NCI-H1930 (cell line): ENCODE measurements around the gene TBC1D10A.

Source experiments
- DNase-seq, 2 experiments: peaks; one replicate each; lab custom pipeline; 2025; lab: John Stamatoyannopoulos, UW

TBC1D10A gene, protein sequence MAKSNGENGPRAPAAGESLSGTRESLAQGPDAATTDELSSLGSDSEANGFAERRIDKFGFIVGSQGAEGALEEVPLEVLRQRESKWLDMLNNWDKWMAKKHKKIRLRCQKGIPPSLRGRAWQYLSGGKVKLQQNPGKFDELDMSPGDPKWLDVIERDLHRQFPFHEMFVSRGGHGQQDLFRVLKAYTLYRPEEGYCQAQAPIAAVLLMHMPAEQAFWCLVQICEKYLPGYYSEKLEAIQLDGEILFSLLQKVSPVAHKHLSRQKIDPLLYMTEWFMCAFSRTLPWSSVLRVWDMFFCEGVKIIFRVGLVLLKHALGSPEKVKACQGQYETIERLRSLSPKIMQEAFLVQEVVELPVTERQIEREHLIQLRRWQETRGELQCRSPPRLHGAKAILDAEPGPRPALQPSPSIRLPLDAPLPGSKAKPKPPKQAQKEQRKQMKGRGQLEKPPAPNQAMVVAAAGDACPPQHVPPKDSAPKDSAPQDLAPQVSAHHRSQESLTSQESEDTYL

DNA sequence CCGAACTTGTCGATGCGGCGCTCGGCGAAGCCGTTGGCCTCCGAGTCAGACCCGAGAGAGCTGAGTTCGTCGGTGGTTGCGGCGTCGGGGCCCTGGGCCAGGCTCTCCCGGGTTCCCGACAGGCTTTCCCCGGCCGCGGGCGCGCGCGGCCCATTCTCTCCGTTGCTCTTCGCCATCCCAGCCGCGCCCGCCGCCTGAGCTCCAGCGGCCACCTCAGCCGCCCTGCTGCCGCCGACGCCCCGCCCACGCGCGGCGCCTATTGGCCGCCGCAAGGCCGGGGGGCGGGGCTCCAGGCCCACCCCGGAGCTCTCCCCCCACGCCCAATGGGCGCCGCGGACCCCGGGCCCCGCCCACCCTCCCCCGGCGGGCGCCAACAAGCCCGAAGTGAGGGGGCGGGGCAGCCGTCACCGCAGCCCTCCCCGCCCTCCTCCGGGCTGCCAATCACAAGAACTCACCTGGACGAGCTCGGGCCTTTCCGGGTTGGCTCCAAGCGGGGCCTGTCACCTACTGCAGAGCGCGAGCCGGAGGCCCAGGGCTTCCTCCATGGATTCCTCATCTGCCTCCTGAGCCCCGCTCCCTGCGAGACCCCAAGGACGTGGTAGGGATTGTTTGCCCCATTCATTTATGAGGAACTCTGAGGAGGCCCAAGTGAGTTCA is at the start of gene TBC1D10A:
TSS of gene TBC1D10A (minus strand) at position 236 of the 657 bp plus-strand sequence. CDS start at position 176, 60 bp downstream.
- DNase-seq, result peak; percentile 84 to 89

DNA sequence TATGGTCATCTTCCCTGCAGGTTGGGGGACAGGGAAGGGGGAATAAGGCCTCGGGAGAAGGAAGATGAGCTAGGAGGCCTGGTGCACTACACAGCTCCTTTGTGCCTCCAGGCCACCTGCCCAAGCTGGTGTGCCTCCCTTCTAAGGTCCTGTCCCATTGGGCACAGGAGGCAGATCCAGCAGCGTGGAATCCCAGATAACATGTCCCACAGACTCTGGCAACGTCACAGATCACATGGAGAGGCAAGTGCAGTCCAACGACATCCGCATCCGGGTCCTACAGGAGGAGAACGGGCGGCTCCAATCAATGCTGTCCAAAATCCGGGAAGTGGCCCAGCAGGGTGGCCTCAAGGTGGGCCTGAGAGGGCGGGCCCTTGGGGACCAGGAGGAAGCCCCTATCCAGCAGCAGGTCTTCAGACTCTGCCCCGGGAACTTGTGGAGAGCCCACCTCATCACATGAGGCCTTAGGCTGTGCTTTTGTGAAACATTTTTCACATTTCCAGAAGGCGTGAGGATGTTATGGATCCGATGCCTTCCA is 48.6 kb upstream of the TBC1D10A start:
- DNase-seq, result no peak

DNA sequence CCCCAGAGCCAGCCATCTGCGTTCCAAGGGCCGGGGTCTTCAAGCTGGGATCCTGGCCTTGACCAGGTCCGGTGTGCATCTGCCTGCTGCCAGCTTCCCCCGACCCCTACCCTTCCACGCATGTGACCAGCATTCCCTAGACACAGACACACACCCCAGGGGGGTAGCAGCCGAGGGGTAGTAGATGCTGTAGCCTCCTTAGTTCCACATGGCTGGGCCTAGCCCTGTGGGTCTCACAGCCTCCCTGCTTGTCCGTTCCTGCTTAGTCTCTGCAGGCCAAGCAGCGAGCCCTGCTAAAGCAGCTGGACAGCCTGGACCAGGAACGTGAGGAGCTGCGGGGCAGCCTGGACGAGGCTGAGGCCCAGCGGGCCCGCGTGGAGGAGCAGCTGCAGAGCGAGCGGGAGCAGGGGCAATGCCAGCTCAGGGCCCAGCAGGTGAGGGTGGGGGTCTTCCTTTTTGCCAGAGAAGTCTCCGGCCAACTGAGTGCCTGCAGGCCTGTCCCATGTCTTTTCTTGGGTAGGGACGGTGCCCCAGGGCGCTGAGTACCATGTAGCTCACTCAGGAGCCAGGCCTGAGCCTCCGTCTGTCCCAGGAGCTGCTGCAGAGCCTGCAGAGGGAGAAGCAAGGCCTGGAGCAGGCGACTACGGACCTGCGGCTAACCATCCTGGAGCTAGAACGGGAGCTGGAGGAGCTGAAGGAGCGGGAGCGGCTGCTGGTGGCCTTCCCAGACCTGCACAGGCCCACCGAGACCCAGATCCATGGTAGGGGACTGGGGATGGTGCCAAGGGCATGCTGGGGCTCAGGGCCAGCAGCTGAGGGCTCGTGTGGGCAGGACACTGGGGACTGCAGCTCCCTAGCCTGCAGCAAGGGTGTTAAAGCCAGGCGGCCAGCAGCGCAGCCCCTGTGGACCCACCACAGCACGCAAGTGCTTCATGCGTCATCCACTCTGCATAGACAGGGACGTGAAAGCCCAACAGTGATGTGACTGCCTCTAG is 46.9 kb upstream of the TBC1D10A start:
- no peak for DNase-seq

DNA sequence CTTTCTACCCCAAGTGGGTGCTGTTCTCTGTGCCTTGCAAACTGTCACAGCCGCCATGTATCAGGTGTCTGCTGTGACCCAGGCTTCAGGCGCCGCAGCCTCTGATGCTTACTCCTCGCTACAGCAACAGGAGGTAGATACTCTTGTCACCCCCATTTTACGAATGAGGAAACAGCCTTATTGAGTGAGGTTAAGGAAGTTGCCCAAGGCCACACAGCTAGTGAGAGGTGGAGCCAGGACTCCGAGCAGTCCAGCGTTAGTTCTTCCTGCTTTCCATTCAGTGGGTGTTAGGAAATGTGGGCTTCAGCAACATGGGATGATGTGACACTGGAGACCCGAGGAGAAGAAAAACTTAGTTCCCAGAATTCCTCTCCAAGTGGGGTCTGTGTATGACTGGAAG is 46.2 kb upstream of the TBC1D10A start:
- DNase-seq, result no peak

DNA sequence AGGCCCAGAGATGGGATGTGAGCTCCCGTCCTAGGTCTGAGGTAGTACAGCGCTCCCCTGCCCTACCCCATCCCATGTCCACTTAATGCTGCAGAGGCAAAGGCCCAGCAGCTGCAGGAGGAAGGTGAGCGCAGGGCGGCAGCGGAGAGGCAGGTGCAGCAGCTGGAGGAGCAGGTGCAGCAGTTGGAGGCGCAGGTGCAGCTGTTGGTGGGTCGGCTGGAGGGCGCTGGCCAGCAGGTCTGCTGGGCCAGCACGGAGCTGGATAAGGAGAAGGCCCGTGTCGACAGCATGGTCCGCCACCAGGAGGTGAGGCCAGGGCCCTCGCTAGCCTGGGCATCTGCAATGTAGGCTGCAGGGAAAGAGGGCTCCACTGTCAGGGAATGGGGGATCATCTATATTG is 45.2 kb upstream of the TBC1D10A start:
- no peak for DNase-seq

DNA sequence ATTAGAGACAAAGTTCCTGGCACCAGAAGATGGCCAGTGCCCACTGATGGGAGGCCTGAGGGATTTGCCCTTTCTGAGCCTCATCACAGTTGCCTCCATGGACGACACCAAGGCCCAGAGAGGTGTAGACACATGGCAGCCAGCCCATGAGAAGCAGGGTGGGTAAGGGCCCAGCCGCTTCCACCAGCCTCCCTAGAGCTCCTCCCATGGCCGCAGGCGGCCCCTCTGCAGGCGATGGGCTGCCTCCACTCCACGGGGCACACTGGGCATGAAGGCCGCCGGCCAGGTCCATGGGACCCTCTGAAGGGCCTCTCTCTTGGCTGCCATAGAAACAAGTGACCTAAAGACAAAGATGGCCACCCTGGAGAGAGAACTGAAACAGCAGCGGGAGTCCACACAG is 44.6 kb upstream of the TBC1D10A start:
- DNase-seq, result no peak

DNA sequence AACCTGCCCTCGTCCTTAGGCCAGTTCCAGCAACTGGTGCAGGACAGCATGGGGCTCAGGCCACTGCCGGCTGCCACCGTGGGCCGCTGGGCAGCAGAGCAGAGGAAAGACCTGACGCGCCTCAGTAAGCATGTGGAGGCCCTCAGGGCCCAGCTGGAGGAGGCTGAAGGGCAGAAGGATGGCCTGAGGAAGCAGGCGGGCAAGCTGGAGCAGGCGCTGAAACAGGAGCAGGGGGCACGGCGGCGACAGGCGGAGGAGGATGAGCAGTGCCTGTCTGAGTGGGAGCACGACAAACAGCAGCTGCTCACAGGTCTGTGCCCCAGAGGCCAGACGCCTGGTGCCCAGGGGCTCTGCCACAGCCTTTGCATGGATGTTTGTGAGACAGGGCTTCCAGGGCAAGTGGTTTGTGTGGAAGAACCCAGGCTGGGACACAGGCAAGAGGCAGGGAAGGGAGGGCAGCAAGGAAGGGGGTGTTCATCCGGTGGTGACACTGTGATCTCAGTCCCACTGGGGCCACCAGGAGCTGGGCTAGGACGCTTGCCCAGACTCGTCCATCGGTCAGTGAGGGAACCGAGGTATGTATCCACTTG is 44.0 kb upstream of the TBC1D10A start:
- no peak for DNase-seq

DNA sequence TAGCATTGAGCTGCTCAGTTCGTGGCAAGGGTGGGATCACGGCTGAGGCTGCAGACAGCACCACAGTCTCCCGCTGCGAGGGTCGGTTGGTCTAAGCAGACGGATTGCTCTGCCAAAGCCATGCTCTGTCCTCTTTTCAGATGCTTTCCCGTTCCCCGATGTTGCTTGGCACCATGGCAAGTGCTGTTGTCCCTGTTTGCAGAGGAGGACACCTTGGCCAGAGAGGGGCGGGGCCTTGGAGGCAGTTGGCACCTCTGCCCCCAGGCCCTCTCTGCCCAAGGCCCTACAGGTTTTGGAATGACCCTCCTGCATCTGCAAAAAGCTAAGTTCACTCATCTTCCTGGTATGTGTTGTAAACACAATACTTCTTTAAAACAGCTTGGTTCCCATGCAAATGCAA is 41.7 kb upstream of the TBC1D10A start:
- no peak for DNase-seq

DNA sequence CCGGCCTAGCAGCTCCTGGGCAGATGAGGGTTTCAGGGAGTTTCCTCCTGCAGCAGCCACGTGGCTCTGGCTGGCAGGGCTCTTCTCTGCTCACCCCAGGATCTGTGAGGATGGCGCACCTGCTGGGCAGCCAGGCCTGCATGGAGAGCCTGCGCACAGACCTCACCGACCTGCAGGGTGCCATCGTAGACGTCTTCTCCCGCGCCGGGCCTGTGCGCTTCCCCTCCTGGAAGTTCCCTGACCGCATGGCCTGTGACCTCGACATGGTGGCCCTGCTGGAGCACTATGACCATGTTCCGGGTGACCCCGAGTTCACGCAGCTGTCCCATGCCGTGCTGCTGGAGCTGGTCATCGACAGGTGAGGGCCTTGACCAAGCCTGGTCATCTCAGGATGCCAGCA is 39.1 kb upstream of the TBC1D10A start:
- no peak for DNase-seq

DNA sequence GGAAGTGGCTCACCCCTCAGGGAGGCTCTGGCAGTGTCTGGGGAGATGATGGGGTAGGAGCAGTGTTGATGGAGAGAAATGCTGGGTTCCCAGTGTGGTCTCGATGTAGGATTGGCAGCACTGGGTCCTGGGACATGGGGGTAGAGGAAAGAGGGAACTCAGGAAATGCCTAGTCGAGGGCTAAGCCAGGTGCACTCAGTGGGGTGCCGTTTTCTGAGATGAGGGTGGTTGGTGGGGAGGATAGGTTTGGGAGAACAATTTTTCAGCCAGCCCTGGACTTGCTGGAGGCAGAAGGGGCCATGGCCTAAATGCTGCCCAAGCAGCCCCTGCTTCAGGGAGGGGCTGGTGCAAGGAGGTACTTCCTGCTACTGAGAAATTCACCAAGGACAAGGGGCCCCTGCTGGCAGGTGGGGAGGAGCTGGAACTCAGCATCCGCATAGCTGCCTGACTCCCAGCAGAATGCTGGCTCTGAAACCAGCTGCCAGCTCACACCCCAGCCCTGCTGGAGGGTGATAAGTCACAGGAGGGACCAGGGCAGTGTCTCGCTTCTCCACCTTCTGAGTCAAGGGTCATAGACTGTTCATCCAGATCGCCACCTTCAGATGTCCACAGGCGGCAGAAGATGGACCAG is 36.0 kb upstream of the TBC1D10A start:
- no peak for DNase-seq

DNA sequence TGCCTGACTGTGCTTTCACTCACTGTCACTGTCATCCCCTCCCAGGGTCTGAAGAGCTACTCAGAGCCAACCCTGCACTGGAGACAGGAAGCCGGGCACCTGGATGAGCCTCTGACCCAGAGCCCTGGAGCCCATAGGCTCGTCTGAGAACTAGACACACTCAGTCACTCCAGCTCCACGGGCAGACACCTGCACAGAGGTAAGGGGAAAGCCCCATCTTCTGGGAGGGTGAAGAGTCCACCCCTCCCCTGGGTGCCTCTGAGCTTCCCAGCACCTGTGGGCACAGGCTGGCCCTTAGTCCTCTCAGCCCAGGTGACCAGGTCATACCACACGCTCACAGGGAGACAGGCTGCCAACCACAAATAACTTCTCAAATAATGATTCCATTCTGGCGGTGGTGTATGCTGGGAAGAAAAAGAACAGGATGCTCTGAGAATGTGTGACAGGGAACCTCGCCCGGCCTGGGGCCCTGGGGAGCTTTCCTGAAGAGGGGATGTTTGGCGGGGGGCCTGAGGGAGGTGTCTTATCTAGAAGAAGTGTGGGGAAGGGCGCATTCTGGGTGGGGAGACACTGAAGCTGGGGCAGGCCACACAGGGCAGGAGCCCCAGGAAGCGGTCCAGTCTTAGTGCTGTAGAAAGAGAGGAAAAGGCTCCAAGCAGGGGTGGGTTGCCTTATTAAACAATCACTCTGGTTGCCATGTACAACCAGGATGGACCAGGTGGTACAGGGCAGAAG is 35.3 kb upstream of the TBC1D10A start:
- DNase-seq, result no peak

DNA sequence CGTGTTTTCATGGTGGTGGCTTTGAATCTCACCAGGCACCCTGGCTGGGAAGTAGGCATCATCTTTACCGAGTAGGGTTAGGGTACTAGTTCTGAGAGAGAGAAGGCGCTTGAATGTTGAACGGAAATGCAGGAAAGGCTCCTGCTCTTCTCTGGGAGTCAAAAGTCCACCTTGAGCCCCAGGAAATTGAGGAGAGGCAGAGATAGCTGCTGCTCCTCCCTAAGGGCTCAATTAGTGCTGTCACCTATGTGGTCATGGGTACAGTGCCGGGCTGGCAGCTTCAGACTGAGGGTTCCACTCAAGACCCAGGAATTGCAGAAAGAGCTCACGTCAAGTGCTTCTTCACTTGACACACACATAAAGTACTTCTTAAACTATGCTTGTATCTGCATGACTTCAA is 31.8 kb upstream of the TBC1D10A start:
- no peak for DNase-seq

DNA sequence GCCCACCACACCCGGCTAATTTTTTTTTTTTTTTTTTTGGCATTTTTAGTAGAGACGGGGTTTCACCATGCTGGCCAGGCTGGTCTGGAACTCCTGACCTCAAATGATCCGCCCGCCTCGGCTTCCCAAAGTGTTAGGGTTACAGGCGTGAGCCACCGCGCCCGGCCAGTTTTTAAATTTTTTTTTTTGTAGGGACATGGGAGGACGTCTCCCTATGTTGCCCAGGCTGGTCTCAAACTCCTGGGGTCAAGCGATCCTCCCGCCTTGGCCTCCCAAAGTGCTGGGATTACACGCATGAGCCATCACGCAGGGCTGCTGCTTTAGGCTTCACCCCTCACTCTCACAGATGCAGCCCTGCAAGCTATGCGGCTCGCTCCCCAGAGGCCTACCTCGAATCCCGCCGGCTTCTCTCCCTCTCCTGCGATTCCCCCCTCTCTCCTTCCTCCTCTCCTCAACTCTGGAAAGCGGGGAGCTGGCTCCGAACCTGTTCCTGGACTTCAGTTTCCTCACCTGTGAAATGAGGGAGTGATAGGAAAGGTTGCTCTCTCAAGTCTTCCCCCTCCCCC is 31.0 kb upstream of the TBC1D10A start:
- DNase-seq, result no peak

DNA sequence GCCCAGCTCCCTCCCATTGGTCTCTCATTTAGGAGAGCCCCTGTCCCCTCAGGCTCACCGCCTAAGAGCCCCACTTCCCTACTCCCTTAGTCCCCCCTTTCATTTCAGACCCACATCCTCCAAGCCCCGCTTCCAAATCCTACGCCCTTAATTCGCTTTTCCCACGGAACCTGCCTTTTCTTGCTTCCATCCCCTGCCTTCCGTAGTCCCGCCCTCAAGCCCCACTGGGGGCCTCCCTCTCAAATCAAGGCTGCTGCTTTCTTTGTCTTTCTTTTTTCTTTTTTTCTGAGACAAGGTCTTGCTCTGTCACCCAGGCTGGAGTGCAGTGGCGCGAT is 30.5 kb upstream of the TBC1D10A start:
- DNase-seq, result no peak

DNA sequence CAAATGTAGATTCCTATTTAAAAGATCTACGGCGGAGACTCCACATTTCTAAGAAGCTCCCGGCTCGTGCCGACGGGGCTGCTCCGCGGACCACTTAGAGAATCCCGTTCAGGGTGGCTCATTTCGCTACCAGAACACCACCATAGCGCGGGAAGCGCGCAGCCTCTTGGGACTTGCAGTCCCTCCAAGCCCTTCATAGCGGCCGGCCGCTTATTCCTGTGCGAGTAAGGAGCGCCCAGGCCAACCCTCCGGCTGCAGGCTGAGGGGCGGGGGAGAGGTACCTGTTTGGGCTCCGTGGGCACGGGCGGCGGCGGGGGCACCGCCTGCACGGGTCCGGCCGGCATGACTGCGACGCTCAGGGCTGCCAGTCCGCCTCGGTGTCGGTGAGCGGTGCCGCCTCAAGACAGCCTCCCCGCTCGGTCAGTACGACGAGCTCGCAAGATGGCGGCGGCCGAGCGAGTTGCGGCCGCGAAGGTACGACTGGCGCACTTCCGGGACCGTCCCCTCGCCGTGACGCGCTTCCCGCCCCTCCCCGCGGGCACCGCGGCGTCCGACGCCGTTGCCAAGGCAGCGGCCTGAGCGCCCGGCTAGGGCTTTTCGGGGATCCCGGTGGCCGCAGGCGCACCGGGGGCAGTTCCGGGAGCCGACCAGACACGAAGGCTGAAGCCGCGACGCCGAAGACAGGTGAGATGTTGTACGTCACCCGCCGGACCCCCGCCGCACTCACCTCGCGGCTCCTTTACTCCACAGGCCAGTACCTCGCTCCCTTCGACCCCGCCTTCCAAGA is 29.9 kb upstream of the TBC1D10A start, which contains the start of the genes CCDC157 and SF3A1:
TSS of gene CCDC157 (plus strand) at position 559 of the 787 bp plus-strand sequence. CDS start 8,994 bp downstream, outside the sequence.
TSS of gene SF3A1 (minus strand) at position 446 of the 787 bp plus-strand sequence. CDS start at position 344, 102 bp downstream.
- peak; percentile 77 to 81 for DNase-seq

DNA sequence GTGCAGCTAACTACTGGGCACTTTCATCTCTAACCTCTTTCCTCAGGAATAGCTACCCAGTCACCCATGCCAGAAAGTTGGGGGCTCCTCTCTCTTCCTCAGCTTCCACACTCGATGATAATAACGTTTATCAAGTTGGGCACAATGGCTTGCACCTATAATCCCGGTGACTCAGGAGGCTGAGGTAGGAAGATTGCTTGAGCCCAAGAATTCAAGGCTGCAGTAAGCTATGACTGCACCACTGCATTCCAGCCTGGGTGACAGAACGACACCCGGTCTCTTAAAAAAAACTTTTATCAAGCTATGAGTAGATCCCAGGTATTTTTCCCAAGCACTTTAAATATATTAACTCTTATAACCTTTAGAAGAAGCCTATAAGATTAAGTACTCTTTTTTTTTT is 27.9 kb upstream of the TBC1D10A start:
- DNase-seq, result no peak

DNA sequence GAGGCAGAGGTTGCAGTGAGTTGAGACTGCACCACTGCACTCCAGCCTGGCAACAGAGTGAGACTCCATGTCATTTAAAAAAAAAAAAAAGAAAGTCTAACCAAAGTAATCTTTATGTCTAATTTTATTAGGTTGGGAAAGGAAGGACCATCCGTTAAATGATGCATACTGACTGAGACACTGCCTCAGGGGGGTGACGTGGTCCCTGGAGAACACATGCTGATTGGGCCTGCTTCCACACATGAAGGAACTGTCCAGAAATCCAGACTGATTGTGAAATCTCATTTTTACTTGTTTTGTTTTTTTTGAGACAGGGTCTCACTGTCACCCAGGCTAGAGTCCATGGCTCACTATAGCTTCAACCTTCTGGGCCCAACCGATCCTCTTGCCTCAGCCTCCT is 24.5 kb upstream of the TBC1D10A start:
- DNase-seq, result no peak

DNA sequence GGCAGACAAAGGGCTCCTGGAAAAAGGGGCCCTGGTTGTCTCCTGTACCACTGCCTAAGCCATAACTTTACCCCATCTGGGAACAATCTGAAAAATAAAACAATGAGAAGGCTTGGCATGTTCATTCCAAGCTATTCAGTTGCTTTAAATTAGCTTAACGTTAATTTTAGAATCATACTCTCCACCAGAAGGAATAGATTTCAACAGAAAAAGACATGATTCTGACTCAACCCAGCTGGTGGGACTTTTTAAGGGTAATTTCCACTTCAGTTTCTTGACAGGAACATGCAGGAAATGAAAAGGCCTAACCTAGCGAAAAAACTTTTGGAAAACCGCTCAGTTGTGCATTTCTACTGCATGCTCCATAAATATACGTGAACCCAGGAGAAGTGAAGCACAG is 22.1 kb upstream of the TBC1D10A start:
- DNase-seq, result no peak

DNA sequence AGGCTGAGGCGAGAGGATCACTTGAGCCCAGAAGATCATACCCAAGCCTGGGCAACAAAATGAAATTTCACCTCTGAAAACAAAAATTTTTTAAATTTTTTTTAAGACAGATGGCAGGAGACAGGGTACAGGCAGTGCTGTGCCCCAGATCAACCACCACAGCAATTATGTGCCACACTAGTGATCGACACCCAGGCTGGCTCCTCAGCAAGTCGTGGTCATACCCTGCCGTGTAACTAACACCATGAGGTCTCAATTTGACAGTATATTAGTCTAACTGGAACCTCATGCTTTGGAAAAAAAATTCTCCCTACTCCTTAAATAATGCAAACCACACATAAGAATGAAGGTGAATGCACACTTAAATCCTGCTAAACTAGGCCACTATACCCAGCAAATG is 21.7 kb upstream of the TBC1D10A start:
- no peak for DNase-seq
